HUDEP-2 (cell line): ENCODE measurements around the gene RAB1A.
"Not testable (repeated sequence)": the region's sequence is repeated elsewhere in the genome, so short reads cannot be mapped to it uniquely, and the experiment has no call there.

ENCODE experiments used
- DNase-seq, 76 experiments: peaks; one replicate each; lab custom pipeline; 2025; ENCODE audit not compliant: unreplicated experiment in 76 of 76; lab: John Stamatoyannopoulos, UW

RAB1A gene

DNA sequence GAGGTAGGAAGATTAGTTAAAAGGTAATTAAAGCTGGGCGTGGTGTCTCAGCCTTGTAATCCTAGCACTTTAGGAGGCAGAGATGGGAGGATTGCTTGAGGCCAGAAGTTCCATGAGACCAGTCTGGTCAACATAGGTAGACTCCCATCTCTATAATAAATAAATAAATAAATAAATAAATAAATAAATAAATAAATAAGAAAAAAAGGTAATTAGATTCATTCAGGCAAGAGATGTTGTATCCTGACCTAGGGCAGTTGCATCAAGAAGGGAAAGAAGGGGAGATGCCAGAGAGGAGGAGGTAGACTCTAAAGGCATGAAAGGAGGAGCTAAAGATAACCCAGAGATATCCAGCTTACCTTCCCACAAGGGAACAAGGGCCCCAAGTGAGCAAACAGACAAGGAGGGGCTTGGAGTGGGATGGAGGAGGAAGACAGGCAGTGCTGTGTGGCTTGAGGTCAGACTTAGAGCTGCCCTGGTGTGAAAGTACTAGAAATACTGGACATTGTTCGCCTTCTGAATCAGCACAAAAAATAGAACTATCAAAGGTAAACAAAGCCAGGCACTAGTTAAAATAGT, 7.4 kb upstream of the RAB1A start:
- DNase-seq, result no peak

DNA sequence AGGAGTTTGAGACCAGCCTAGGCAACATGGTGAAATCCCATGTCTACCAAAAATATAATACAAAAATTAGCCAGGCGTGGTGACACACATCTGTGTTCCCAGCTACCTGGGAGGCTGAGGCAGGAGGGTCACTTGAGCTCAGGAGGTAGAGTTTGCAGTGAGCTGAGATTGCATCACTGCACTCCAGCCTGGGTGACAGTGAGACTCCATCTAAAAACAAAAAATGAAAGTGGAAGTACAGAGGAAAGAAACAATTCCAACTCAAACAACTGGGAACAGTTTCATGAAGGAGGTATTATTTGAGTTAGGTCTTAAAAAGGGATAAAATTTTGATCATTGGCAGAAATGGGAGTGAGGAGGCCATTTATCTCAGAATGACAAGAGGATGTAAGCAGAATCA, 6.3 kb upstream of the RAB1A start:
- DNase-seq, result no peak

DNA sequence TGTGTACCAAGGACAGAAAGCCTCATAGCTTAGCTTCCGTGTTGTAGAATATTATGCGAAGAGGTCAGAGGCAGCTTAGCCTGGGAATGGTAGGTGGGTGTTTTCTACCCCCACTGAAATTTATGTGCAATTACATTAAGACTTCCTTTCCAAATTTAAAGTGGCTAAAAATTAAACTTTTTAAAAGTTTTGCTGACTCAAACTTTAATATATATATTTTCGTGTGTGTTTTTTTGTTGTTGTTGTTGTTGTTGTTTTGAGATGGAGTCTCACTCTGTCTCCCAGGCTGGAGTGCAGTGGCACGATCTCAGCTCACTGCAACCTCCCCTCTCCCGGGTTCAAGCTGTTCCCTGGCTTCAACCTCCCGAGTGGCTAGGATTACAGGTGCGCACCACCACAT, 4.3 kb upstream of the RAB1A start:
- DNase-seq, result no peak

DNA sequence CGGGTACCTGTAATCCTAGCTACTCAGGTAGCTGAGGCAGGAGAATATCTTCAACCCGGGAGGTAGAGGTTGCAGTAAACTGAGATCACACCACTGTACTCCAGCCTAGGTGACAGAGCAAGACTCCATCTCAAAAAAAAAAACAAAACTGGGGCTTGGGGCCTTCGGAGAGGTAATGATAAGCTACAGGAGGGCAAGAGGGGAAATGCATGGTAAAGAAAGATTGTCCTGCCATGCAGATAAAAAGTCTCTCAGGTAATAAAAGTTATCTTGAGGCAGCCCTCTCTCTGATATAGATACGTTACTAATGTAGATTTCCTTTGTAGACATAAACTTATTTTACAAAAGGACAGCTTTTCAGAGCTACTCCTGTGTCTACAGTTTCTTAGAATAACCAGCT, 3.7 kb upstream of the RAB1A start:
- DNase-seq, result no peak

DNA sequence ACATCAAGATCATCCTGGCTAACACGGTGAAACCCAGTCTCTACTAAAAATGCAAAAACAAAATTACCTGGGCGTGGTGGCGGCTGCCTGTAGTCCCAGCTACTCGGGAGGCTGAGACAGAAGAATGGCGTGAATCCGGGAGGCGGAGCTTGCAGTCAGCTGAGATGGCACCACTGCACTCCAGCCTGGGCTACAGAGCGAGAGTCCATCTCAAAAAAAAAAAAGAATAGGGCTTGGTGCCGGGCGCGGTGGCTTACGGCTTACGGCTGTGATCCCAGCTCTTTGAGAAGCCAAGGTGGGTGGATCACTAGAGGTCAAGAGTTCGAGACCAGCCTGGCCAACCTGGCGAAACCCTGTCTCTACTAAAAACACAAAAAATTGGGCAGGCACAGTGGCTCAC, 3.0 kb upstream of the RAB1A start:
- DNase-seq, result not testable (repeated sequence)

DNA sequence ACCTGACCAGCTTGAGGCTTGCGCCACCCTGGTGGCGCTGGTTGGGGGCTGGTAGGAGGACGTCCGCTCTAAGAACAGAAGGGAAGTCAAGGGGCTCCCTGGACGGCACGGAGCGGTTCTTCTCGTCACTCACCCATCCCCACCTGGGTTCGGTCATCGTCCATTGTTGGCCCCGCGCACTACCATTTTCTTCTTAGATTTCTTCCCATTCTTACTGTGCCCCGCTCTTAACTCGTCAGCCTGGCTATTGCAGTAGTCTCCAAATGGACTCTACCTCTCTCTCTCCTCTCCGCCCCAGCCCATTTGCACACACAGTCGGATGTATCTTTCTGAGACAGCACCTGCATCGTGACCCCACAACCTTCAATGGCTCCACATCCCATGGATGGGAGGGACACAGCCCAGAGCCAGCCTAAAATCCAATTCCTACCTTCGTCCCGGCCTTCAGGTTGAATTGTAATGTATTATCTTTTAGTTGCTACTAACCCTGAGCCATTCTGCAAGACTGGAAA, 814 bp upstream of the RAB1A start:
- peak in 6 of 76 experiments; percentile 38 to 54 (median 45) for DNase-seq

DNA sequence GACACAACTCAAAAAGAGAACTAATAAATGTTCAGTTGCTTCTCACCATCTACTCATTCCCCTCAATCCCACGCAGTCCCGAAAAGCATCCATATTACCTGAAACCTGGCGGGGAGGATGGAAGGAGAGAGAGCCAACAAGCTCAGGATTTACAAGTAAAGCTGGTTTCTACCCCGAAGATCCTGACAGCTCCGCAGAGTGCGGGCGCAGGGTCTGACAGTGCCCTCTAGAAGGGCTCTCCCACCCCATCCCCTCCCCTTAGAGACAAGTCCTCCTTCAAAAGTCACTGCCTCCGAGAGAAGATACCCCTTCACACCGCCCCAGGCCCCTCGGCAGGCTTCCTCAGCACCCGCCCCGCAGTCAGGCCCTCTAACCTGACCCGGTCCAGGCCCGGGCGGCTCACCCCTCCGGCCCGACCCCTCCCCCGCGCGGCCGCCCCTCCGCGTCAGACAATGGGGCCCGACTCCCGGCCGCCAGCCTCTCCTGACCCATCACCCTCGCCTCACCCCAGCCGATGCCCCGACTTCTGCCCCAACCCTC, 550 bp downstream of the RAB1A start:
- DNase-seq, result peak in 13 of 76 experiments; percentile 9 to 50 (median 32)

DNA sequence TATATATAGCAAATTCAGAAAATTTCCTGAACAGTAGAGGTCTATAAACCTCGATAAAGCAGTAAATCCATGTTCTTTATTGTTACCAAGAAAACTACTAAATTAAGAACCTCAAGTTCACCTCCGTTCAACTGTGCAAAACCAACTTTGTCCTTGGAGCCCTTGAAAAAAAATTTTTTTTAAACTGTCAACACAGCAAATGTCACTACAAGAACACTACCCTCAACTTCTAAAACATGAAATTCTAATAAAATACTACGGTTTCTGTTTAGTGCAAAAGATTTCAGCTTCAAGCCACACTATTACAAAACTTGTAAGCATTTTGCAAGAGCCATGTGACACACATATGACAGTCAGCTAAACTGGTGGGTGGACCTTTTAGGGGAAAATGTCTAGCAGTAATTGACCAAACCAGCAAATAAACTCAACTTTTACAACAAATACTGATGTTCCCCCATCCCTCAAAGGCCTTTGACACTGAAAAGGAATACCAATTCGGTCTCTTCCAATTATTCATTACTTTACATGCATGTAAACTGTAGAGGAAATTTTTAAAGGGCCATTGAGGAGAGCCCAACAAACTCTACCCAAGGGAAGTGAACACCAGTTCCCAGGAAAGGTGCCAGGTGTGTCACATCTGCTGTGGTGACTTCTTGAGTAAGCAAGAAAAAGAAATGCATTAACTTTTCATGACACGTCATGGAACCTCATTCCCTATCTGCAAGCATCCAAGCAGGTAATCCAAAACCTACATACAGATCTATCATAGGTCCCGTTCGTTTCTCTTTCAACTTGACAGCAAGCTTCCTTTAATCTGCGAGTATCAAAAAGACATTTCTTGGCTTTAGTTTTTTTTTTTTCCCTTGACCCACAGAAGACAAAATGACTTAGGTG, 1.4 kb downstream of the RAB1A start:
- peak in 1 of 76 experiments; percentile 16 for DNase-seq

DNA sequence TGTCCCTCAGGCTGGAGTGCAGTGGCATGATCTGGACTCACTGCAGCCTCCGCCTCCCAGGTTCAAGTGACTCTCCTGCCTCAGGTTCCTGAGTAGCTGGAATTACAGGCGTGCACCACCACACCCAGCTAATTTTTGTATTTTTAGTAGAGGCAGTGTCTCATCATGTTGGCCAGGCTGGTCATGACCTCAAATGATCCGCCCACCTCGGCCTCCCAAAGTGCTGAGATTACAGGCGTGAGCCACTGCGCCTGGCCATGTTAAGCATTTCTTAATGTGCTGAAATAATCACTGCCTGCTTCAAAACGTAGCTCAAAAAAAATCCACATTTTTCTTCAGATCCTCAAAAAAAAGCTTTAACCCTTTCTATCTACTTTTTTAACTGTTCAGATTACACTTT, 4.4 kb downstream of the RAB1A start:
- peak in 3 of 76 experiments; percentile 1 to 5 (median 5) for DNase-seq

DNA sequence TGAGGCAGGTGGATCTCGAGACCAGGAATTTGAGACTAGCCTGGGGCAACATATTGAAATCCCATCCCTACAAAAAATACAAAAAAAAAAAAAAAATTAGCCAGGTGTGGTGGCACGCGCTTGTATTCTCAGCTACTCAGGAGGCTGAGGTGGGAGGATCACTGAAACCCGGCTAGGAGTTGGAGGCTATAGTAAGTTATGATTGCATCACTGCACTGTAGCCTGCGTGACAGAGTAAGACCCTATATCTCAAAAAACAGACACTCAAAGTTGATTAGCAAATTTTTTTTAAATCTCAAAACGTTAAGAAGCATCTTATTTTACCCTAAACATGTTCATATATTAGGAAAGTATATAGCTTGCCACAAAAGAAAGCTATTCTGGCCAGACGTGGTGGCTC, 7.6 kb downstream of the RAB1A start:
- no peak for DNase-seq

DNA sequence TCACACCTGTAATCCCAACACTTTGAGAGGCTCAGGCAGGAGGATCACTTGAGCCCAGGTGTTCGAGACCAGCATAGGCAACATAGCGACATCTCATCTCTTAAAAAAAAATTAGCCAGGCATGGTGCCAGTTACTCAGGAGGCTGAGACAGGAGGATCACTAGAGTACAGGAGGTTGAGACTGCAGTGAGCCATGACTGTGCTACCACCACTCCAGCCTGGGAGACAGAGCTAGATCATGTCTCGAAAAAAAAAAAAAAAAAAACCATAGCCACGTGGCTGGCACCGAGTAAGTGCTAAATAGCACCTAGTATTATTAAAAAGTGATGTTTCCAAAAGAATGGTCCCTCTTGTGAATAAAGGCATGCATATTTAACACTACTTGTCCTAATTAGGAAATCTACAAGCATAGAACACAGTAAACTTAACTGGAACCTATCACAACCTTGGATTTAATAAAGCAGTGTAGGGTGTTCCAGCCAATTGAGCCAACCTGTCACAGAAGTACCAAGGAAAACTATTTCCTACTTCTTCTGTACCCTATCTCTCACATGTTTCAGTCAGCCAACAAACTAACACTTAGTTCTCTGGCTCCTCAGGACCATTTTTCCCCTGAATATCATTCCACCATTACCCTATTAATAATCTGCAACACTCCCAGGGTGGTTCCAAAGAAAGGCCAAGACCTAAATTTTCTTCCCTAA, 8.8 kb downstream of the RAB1A start:
- DNase-seq, result no peak

DNA sequence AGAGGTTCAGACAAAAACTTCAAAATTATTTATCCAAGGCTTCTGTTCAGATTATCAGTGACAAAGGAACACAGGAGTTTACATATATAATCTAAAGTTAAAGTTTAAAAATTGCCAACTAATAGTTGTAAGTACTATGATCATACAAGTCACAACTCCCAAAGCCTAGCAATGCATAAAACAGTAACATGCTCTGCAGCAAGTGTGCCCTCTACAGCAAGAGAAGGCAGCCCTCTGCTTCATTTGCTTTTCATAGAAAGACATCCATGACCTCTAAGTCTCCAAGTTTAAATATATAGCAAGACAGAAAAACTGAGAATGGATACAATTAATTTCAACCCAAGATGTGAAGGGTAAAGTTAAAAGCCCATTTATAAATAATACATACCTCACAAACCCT, 13.3 kb downstream of the RAB1A start:
- peak in 1 of 76 experiments; percentile 3 for DNase-seq

DNA sequence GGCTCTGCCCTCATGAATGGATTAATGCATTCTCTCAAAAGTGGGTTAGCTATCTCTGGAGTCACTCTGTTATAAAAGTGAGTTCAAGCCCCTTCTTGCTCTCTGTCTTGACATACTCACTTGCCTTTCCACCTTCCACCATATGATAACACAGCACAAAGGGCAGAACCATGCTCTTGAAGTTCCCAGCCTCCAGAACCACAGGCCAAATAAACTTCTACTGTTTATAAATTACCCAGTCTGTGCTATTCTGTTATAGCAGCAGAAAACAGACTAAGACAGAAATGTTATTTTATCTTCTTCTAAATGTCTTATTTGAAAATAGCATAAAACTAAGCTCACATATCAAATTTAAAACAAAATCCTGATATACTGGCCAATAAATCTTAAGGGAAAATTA, 15.0 kb downstream of the RAB1A start:
- no peak for DNase-seq

DNA sequence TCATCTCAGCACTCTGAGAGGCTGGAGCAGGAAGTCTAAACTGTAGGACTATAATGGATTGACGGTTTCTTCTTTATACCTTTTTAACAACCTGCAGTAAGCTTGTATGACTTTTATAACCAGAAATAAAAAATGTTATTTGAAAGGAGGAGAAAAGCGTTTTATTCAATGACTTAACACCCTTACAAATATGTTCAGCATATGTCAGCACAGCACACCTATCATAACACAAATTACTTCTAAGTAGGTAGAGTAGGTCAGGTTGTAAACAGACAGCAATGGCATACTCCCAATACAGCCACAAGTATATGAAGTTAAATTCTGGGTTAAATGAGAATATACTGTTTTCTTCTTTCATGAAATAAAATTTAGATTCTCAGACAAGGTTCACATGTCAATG, 16.1 kb downstream of the RAB1A start:
- no peak for DNase-seq

DNA sequence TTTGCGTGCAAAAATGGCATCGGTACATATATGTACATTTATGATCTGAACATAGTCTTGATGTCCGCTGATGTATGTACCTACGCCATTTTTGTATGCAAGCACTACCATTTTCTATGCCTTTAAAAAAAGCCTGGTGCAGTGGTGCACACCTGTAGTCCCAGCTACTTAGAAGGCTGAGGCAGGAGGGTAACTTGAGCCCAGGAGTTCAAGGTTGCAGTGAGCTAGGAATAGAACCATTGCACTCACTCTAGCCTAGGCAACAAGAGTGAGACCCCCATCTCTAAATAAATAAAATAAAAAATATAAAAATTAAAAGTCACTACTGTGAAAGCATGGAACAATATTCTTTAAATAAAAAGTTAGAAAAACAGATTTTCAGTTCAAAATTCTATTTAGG, 16.7 kb downstream of the RAB1A start:
- no peak for DNase-seq

DNA sequence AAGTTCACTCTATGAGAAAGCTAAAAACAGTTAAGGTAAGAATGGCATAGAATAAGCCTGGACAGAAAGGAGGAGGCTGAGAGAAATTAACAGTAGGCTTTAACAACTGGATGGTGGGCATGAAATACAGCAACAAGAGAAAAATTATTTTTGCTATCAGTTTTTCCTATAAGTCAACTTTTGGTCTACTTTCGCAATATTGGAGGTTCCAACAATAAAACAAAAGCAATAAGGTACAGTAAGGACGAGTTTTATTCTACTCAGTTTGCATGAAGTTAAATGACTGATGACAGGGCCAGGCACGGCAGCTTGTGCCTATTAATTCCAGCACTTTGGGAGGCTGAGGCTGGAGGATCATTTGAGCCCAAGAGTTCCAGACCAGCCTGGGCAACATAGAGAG, 17.3 kb downstream of the RAB1A start:
- no peak for DNase-seq

DNA sequence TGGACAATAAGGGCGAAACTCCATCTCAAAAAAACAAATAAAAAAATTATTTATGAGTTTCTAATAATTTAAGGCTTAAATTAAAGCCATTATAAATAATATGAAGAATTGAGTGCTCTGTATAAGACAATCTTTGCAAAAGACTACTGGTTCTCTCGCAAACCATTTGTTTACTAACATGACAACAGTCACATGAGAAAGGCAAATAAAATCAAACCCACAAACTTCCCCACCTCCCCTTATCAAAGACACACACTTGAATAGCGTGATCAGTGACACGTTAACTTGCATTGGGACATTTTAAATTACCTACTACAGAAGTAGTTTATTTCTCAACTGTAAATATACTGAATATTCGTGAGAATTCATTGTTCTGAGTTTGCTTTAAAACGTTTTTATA, 21.1 kb downstream of the RAB1A start:
- peak in 1 of 76 experiments; percentile 5 for DNase-seq

DNA sequence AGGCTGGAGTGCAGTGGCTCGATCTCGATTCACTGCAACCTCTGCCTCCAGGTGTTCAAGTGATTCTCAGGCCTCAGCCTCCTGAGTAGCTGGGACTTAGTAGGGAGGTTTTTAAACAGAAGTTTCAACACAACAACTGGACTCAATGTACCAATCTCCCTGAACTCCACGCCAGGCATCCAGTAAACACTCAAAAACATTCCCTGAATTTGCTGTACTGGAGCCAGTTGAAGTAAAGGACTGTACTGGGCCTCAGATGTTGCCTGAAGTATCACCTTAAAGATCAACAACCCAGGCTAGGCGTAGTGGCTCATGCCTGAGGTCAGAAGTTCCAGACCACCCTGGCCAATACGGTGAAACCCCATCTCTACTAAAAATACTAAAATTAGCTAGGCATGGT, 22.4 kb downstream of the RAB1A start:
- no peak for DNase-seq

DNA sequence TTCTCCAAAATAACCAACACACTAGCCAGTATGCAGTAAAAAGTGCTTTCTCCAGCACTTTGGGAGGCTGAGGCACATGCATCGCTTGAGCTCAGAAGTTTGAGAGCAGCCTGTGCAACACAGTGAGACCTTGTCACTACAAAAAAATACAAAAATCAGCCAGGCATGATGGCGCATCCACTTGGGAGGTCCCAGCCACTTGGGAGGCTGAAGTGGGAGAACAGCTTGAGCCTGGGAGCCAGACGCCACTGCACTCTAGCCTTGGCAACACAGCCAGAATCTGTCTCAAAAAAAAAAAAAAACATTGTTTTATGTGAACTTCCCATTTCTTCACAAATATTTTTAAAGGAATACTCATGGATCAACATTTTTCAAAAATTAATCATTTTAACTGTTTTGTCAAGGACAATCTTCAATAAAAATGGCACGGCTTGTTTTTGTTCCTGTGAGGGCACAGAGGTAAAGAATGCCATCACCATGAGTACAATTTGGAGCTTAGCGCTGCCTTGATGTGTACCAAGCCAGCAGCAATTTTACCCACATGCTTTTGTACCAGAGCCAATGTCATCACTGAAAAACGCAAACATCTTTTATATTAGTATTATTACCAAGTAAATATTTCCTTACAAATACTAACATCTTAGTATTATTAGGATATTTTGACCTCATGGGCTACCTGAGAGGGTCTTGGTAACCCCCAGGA, 26.7 kb downstream of the RAB1A start:
- no peak for DNase-seq

DNA sequence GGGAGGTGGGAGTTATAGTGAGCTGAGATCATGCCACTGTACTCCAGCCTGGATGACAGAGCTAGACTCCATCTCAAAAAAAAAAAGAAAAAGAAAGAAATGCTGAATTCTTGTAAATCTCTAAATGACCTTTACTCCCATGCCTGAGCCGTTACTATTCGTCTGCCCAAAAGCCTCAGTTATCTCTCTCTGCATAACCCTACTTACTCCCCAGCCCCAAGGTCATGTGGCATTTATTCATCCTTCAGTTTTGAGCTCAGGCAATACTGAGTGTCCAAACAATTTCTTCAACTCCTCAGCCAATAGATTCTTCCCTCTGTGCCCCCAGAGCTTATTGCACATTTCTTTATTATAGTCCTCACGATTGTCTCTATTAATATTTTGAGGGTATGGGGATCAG, 28.8 kb downstream of the RAB1A start:
- peak in 1 of 76 experiments; percentile 12 for DNase-seq

DNA sequence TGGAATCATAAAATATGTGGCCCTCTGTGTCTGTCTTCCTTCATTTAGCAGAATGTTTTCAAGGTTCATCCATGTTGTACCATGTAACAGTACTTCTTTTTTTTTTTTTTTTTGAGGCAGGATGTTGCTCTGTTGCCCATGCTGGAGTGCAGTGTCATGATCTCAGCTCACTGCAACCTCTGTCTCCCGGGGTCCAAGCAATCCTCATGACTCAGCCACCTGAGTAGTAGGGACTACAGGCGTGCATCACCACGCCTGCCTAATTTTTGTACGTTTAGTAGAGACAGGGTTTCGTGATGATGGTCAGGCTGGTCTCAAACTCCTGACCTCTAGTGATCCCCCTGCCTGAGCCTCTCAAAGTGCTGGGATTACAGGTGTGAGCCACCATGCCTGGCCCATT, 31.2 kb downstream of the RAB1A start:
- no peak for DNase-seq
